ENCODE data around the gene METTL14.

DNA sequence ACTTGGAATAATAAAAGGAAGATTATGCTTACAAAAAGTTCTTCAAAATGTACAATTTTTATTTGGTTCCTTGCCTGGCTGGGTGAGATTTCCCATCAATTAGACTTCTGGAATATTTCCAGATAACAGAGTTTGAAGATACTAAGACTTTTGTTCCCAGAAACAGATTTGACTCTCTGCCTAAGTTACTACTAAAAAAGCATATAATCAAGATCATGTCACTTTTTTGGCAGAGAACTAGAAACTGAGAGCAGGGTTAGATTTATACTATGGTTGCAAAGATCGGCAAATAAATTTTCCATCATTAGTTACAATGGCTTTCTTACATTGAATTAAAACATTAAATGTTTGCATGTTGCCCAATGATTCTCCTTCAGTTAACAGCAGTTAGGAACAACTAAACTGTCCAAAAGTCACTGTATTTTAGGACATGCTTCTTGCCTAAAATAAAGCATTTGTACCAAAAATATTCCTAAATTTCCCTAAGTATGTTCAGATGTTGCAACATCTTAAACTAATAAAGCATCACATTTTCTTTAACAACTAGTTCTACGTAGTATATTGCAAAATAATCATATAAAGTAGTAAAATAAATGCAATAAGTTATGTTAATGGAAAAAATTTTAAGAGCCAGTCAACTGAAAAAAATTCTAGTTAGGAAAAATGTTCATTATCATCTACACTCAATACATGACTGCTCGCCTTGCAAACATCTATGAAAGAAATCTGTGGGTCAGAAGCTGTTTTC lies 77.7 kb downstream of the METTL14 start:
- TF ChIP-seq, protein P1, sequence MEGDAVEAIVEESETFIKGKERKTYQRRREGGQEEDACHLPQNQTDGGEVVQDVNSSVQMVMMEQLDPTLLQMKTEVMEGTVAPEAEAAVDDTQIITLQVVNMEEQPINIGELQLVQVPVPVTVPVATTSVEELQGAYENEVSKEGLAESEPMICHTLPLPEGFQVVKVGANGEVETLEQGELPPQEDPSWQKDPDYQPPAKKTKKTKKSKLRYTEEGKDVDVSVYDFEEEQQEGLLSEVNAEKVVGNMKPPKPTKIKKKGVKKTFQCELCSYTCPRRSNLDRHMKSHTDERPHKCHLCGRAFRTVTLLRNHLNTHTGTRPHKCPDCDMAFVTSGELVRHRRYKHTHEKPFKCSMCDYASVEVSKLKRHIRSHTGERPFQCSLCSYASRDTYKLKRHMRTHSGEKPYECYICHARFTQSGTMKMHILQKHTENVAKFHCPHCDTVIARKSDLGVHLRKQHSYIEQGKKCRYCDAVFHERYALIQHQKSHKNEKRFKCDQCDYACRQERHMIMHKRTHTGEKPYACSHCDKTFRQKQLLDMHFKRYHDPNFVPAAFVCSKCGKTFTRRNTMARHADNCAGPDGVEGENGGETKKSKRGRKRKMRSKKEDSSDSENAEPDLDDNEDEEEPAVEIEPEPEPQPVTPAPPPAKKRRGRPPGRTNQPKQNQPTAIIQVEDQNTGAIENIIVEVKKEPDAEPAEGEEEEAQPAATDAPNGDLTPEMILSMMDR (conservative IDR thresholded peaks at IDR 0.05; ENCODE audit: low read depth, low read length) = no peak
- TF ChIP-seq EZH2 (IDR thresholded peaks at IDR 0.05; ENCODE audit: low read length, unreplicated experiment) (no peak), EZH2phosphoT487 (IDR thresholded peaks at IDR 0.05; ENCODE audit: borderline replicate concordance, low read length) (no peak)
